Neural cell (in vitro differentiated cells): ENCODE data around the gene SSBP2.

Experiments
- CTCF ChIP-seq: fragments of 450-650 bp; IDR thresholded peaks from 2 replicates; pipeline ENCODE4 v1.5.1; 2014; ENCODE audit warnings: antibody characterized with exemption, mild to moderate bottlenecking, moderate library complexity; ENCODE audit not compliant: poor library complexity, severe bottlenecking
- EP300 ChIP-seq: fragments of 450-650 bp; conservative IDR thresholded peaks from 2 replicates; pipeline ENCODE4 v1.6.1; 2014; ENCODE audit warnings: antibody characterized with exemption, mild to moderate bottlenecking, moderate library complexity; ENCODE audit not compliant: poor library complexity, severe bottlenecking
- EZH2 ChIP-seq: fragments of 200-600, 300-800 bp; shearing (Covaris generic), sonication (generic); IDR thresholded peaks from 2 replicates; pipeline ENCODE4 v1.6.1; 2014; ENCODE audit warnings: antibody characterized with exemption, low read length, borderline replicate concordance, mild to moderate bottlenecking; ENCODE audit not compliant: insufficient read depth, poor library complexity, severe bottlenecking
- POLR2AphosphoS5 ChIP-seq: IDR thresholded peaks from 2 replicates; pipeline ENCODE4 v1.6.1; 2012
- RAD21 ChIP-seq: fragments of 450-650 bp; conservative IDR thresholded peaks from 2 replicates; pipeline ENCODE4 v1.6.1; 2014; ENCODE audit warnings: antibody characterized with exemption, mild to moderate bottlenecking, moderate library complexity
- TAF1 ChIP-seq: IDR thresholded peaks from 2 replicates; pipeline ENCODE4 v1.6.1; 2012; ENCODE audit warnings: low read depth

- TF ChIP-seq RAD21 (no peak), CTCF (no peak), TAF1 (no peak), POLR2AphosphoS5 (no peak), EZH2 (no peak), EP300 (no peak)
Measured at GRCh38 chr5:81776258-81776657, 25.4 kb upstream of the SSBP2 start.
